Mammary epithelial cell (primary cell): ENCODE measurements around the gene LRIT2.

ENCODE experiments used
- EZH2 ChIP-seq: IDR thresholded peaks from 2 replicates; pipeline ENCODE4 v1.6.1; 2012; ENCODE audit warnings: low read length, inconsistent platforms, borderline replicate concordance
- TF ChIP-seq, protein P1 (sequence below), 2 donors: IDR thresholded peaks in 1 of 2; conservative IDR thresholded peaks in 1 of 2; 2 replicates each; pipeline ENCODE4 v1.5.1; 2011 to 2012; ENCODE audit warnings: inconsistent platforms in 2 of 2, low read length in 2 of 2, mild to moderate bottlenecking in 2 of 2, control low read depth in 1 of 2, low read depth in 1 of 2; ENCODE audit not compliant: insufficient read depth in 1 of 2; ENCODE audit errors: extremely low read depth in 1 of 2

DNA sequence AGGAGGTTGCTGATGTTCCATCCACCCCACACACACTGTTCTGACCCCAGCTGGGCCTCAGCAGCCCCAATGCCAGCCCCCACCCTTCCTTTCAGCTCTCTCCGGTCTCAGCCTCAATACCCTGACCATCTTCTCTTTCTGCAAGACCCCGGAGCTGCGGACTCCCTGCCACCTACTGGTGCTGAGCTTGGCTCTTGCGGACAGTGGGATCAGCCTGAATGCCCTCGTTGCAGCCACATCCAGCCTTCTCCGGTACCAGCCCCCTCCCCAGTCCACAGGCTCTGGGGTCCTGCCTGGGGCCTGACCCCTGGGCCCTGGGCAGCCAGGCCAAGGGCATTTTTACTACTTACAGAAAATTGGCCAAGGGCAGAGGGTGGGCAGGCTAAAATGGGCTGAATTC lies 22.2 kb upstream of the LRIT2 start:
- TF ChIP-seq, protein P1, sequence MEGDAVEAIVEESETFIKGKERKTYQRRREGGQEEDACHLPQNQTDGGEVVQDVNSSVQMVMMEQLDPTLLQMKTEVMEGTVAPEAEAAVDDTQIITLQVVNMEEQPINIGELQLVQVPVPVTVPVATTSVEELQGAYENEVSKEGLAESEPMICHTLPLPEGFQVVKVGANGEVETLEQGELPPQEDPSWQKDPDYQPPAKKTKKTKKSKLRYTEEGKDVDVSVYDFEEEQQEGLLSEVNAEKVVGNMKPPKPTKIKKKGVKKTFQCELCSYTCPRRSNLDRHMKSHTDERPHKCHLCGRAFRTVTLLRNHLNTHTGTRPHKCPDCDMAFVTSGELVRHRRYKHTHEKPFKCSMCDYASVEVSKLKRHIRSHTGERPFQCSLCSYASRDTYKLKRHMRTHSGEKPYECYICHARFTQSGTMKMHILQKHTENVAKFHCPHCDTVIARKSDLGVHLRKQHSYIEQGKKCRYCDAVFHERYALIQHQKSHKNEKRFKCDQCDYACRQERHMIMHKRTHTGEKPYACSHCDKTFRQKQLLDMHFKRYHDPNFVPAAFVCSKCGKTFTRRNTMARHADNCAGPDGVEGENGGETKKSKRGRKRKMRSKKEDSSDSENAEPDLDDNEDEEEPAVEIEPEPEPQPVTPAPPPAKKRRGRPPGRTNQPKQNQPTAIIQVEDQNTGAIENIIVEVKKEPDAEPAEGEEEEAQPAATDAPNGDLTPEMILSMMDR (conservative IDR thresholded peaks at IDR 0.05 in 1 of 2, IDR thresholded peaks at IDR 0.05 in 1 of 2; ENCODE audit: extremely low read depth in 1 of 2, insufficient read depth in 1 of 2, low read depth in 1 of 2, low read length in 2 of 2): no peak
- TF ChIP-seq EZH2: no peak
